HG02763 (cell line): ENCODE measurements around the gene YJU2.
"Not testable (repeated sequence)": the region's sequence is repeated elsewhere in the genome, so short reads cannot be mapped to it uniquely, and the experiment has no call there.

ENCODE experiments used
- ATAC-seq: cut with Tn5 transposase; IDR thresholded peaks from one replicate; pipeline ENCODE4 v1.9.1; 2021; ENCODE audit warnings: mild to moderate bottlenecking, moderate library complexity; ENCODE audit not compliant: unreplicated experiment

The YJU2 gene

DNA sequence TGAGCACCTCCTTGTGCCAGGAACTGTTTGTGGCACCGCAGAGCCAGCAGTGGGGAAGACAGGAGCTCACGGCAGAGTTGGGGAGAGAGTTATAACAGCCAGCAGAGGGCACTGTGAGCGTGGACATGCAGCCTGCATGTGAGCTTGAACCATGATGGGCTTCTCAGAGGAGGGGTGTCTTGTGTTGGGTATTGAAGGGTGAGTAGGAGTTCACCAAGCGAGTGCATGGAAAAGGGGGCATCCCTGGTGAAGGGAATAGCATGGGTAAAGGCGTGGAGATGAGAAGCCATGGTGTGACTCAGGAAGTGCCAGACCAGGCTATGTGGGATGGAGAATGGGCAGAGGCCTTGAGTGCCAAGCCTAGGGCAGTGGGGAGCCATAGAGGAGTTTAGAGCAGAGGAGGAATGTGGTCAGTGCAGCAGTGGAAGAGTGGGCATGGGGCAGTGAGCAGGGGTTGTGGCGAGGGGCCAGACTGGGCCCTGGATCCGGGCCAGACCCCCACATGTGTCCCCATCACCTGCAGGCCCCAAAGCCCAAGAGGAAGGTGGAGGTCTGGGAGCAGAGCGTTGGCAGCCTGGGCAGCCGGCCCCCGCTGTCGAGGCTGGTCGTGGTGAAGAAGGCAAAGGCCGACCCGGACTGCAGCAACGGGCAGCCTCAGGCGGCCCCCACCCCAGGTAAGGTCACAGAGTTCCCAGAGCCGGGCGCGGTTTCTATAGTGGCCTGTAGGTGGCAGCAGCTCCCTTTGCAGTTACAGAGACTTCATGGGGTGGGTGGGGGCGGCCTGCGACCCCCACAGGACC is 20.4 kb downstream of the YJU2 start:
- no peak for ATAC-seq

GRCh38 chr19:4267901-4268815 is 21.3 kb downstream of the YJU2 start:
- no peak for ATAC-seq

GRCh38 chr19:4268816-4269430 is 22.0 kb downstream of the YJU2 start:
- no peak for ATAC-seq

DNA sequence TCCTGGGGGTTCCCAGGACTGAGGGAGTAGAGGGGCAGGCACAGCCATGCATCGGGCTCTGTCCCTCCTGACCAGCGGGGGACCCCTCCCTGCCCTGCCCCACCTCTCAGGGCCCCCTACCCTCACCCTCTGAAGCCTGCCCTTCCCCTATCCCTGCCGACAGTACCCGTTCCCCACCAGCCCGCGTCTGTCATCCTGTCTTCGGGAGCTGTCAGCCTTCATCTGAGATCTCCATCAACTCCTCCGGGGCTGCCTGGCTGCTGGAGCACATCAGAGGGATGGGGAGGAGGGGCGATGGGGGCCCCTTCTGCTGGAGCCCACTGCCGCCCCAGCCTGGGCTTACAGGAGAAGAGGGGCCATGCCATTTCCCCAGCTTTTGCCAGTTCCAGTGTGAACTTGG is 26.0 kb downstream of the YJU2 start:
- no peak for ATAC-seq

DNA sequence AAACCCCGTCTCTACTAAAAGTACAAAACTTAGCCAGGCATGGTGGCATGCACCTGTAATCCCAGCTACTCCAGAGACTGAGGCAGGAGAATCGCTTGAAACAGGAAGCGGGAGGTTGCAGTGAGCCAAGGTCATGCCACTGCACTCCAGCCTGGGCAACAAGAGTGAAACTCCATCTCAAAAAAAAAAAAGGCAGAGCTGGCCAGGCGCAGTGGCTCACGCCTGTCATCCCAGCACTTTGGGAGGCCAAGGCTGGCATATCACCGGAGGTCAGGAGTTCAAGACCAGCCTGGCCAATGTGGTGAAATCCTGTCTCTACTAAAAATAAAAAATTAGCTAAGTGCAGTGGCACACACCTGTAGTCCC is 27.4 kb downstream of the YJU2 start:
- ATAC-seq: not testable (repeated sequence)

GRCh38 chr19:4277191-4277696 is 30.4 kb downstream of the YJU2 start:
- ATAC-seq: no peak

DNA sequence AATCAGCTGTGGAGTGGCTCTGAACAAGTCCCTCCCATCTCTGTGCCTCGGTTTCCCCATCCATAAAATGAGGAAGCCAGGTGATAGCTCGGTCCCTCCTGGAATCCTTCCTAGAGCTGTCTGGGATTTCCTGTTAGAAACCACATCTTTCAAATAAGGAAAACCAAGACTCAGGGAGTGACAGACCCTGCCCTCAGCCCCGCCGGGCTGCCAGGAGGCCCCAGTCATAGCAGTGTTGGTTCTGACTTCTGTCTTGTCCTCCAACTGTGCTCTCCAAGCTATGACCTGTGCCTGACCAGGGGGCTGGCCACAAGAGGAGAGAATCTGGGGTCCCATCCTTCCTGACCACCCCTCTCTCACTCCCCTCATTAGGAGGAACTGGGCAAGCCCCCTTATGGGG is 31.1 kb downstream of the YJU2 start:
- ATAC-seq: no peak

DNA sequence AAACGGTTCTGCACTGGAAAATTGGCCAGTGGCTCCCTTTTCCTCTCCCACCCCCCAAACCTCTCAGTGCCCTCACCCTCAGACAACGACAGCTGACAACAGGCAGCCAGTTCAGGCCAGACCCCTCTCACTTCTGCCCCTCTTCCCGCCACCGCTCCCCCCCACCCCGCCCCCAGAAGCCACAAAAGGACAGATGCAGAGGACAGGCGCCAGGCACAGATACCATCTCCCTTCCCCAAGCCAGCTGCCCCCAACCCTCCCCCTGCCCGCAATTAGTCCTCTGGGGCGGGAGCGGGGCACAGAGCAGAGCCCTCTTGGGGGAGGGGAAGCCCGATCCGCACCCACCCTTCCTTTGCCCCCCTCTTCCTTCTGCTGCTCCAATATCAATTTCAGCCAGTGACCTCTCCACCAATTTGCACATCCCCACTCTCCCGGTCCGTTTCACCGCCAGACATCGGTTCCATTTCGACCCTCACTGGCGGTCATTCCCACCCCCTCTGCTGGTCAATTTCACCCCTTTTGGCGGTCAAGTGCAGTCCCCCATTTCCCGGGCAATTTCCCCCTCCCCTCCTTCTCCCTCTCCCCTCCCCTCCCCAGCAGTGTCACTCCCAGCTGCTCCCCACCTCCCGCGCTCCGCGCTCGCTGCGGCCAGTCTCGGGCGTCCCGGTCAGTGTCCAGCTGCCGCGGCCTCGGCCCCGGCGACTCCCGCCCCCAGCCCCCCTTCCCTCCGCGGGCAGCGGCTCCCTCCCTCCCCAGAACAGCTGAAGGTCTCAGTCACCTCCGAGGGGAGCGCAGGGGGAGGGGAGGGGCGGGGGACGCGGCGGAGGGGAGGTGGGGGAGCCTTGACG is 31.8 kb downstream of the YJU2 start, which contains the start of gene SHD:
Gene SHD (plus strand): TSS at position 848 of the 848 bp plus-strand sequence. CDS start 798 bp downstream, outside the sequence.
- no peak for ATAC-seq

DNA sequence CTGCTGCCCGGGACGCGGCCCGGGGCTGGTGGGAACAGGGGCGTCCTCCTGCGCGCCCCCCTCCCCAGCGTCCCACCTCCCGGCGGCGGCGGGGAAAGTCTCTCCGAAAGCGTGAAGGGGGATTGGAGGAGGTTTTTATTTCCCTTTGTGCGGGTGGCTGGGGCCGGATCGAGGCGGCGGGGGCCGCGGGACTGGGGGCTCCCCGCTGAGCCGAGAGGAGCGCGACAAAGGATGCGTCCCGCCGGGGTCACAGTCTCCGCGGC is 32.3 kb downstream of the YJU2 start:
- ATAC-seq: no peak

DNA sequence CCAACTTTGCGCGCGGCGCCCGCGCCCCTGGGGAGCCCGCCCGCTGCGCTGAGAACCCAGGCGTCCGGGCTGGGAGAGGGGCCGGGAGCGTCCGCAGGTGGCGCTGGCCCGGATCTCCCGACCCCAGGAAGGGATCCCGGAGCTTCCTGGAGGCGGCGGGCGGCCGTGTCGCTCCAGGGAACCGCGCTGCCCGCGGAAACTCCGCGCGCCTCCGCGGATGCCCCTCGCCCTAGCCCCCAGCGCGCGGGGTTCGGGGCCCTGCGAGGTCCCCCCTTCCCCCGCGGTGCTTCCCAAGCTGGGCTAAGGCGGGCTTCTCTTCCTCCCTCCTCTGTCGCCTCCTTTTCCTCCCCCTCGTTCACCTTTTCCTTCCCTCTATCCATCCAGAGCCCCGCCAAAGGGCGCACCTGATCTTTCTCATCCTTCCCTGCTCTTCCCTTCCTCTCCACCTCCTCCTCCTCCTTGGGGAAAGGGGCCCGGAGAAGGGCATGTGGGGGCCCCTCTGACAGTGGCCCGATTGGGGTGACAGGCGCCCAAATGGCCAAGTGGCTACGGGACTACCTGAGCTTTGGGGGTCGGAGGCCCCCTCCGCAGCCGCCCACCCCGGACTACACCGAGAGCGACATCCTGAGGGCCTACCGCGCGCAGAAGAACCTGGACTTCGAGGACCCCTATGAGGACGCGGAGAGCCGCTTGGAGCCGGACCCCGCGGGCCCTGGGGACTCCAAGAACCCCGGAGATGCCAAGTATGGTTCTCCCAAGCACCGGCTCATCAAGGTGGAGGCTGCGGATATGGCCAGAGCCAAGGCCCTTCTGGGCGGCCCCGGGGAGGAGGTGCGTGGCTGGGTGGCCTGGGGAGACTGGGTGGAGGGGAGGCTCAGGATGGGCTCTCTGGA is 32.9 kb downstream of the YJU2 start:
- ATAC-seq: no peak

- ATAC-seq: no peak
Measured at GRCh38 chr19:4284176-4284958, 37.5 kb downstream of the YJU2 start.

- ATAC-seq: no peak
Measured at GRCh38 chr19:4284974-4285373, 38.1 kb downstream of the YJU2 start.

DNA sequence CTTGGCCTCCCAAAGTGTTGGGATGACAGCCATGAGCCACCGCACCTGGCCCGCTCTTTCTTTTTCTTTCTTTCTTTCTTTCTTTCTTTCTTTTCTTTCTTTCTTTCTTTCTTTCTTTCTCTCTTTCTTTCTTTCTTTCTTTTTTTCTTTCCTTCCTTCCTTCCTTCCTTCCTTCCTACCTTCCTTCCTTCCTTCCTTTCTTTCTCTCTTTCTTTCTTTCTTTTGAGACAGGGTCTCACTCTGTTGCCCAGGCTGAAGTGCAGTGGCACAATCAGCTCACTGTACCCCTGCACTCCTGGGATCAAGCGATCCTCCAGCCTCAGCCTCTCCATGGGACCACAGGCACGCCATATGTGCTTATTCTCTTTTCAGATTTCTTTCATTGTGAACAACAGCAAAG is 39.3 kb downstream of the YJU2 start:
- ATAC-seq: not testable (repeated sequence)

- no peak for ATAC-seq
Measured at GRCh38 chr19:4288091-4288777, 41.4 kb downstream of the YJU2 start.

DNA sequence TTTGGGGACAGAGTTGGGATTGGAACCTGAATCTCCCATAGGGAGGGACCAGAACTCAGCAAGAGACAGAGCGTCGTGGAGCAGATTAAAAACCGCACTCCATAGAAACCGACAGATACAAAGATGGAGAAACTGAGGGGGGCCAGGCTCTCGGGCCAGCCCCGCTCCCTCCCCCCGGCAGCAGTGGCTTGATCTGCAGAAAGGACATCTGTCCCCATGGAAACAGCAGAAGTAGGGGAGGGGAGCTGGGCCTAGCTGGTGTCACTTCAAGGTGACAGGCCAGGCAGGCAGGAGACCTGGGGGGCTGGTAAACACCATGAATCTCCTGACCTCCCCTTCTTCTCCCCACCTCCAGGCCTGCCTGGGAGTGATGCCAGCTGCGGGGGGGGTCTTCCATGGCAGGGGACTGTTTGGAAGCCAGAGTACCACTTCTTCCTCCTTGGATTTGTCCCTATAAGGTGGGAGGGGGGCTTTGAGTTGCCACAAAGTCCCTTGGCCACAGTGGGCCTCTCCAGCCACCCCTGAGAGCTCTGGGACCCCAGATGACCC is 44.4 kb downstream of the YJU2 start:
- no peak for ATAC-seq

DNA sequence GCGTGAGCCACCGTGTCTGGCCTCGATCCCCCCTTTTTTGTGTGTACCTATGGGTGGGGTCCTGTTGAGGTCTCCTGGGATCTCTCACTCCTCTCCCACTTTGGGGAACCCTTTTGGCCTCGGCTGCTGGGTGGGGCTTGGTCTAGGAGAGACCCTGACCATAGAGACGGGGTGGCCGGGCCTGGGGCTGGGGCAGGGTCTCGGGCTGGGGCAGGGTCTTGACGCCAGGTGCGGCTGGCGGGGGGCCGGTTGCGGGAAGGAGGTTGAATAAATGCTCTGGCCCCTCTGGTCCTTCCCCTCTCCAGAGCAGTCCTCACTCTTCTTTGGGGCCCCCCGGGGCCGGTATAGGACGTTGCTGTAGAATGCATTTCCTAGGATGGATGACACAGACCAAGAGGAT is 45.6 kb downstream of the YJU2 start:
- no peak for ATAC-seq

DNA sequence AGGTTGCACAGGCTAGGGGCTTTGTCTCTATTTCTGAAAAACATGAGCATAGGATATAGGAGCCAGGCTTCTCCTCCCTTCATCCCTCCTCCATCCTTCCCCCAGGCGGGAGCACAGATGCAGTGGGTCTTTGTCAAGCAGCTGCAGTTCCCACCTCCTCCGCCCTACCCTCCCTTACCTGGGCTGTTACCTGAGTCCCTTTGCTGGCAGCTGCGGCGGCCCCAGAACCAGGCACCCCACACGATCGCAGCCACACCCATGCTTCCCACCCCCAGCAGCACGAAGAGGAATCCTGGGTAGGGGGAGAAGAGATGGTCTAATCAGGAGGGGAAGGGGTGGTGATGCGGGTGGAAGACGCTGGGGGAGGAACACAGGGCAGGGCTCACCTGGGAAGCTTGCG is 47.5 kb downstream of the YJU2 start:
- ATAC-seq: no peak
